Progenitor cell of endocrine pancreas (in vitro differentiated cells): Measurements from ENCODE around the gene FUBP3. TPM values are rescaled to one million over a fixed set of nuclear protein-coding genes. Genes with fewer than 3 reads are reported as not detected.

Experiments used
- DNase-seq: peaks from one replicate; pipeline ENCODE4 v3.0.0; 2021; ENCODE audit warnings: low spot score; ENCODE audit not compliant: unreplicated experiment
- H3K27ac Mint-ChIP-seq: 2 replicates; pipeline ENCODE4 v1.8.0; 2021; ENCODE audit warnings: mild to moderate bottlenecking, moderate library complexity, mixed read lengths
- H3K27me3 Mint-ChIP-seq: 2 replicates; pipeline ENCODE4 v1.8.0; 2021; ENCODE audit warnings: mixed read lengths
- H3K36me3 Mint-ChIP-seq: 2 replicates; pipeline ENCODE4 v1.8.0; 2022; ENCODE audit warnings: mixed read lengths; ENCODE audit not compliant: insufficient read depth
- H3K4me1 Mint-ChIP-seq: 2 replicates; pipeline ENCODE4 v1.8.0; 2021; ENCODE audit warnings: low read depth, mixed read lengths
- H3K4me3 Mint-ChIP-seq: 2 replicates; pipeline ENCODE4 v1.8.0; 2021; ENCODE audit warnings: low read depth, mild to moderate bottlenecking, moderate library complexity, mixed read lengths
- H3K9me3 Mint-ChIP-seq: 2 replicates; pipeline ENCODE4 v1.8.0; 2021; ENCODE audit warnings: low read depth, mixed read lengths
- CTCF ChIP-seq: fragments of 200-600 bp; sonication (generic); IDR thresholded peaks from one replicate; pipeline ENCODE4 v1.5.0; 2021; ENCODE audit warnings: antibody characterized with exemption, mild to moderate bottlenecking; ENCODE audit not compliant: unreplicated experiment
- total RNA-seq: library from RNA; stranded (reverse); gene quantifications from 2 replicates; pipeline ENCODE4 v1.2.1, GENCODE V29; 2021

FUBP3 gene
- total RNA-seq, 1 donor from 2014 or later = 68.9 TPM

GRCh38 chr9:130587921-130588320, 8.5 kb downstream of the FUBP3 start:
- Mint-ChIP-seq H3K4me3 (no peak overlapping the region), H3K4me1 (peaks cover 12% of the 10 kb centered on the region), H3K36me3 (no peaks in the 10 kb centered on the region), H3K27me3 (no peaks in the 10 kb centered on the region), H3K9me3 (no peaks in the 10 kb centered on the region), H3K27ac (no peak overlapping the region)
- DNase-seq = no peak
- no peak for TF ChIP-seq CTCF

GRCh38 chr9:130588416-130588815, 9.0 kb downstream of the FUBP3 start:
- Mint-ChIP-seq H3K4me3 (no peak overlapping the region), H3K36me3 (no peaks in the 10 kb centered on the region), H3K27ac (no peak overlapping the region), H3K4me1 (peaks cover 17% of the 10 kb centered on the region), H3K27me3 (no peaks in the 10 kb centered on the region), H3K9me3 (no peaks in the 10 kb centered on the region)
- no peak for TF ChIP-seq CTCF
- no peak for DNase-seq

- no peaks in the 10 kb centered on the region for H3K9me3 Mint-ChIP-seq
- no peak overlapping the region for H3K4me3 Mint-ChIP-seq
- H3K27ac Mint-ChIP-seq = no peak overlapping the region
- H3K27me3 Mint-ChIP-seq = no peaks in the 10 kb centered on the region
- TF ChIP-seq CTCF = no peak
- no peak for DNase-seq
- no peaks in the 10 kb centered on the region for H3K36me3 Mint-ChIP-seq
- peaks cover 20% of the 10 kb centered on the region for H3K4me1 Mint-ChIP-seq
Observed at GRCh38 chr9:130589754-130590153, 10.4 kb downstream of the FUBP3 start.

- no peaks in the 10 kb centered on the region for H3K27me3 Mint-ChIP-seq
- peak overlapping the region; percentile 52 for H3K27ac Mint-ChIP-seq
- peaks cover 20% of the 10 kb centered on the region for H3K4me1 Mint-ChIP-seq
- H3K36me3 Mint-ChIP-seq = peaks cover under 1% of the 10 kb centered on the region
- DNase-seq = no peak
- no peak overlapping the region for H3K4me3 Mint-ChIP-seq
- no peak for TF ChIP-seq CTCF
- no peaks in the 10 kb centered on the region for H3K9me3 Mint-ChIP-seq
Observed at GRCh38 chr9:130590305-130590704, 10.9 kb downstream of the FUBP3 start.

GRCh38 chr9:130593020-130593419, 13.6 kb downstream of the FUBP3 start:
- no peak for TF ChIP-seq CTCF
- Mint-ChIP-seq H3K9me3 (no peaks in the 10 kb centered on the region), H3K4me3 (peak overlapping the region; percentile 19), H3K27me3 (no peaks in the 10 kb centered on the region), H3K36me3 (peaks cover 10% of the 10 kb centered on the region), H3K27ac (peak overlapping the region; percentile 81), H3K4me1 (peaks cover 24% of the 10 kb centered on the region)
- no peak for DNase-seq
